Kidney epithelial cell (primary cell): Measurements from ENCODE around the gene ELF2. TPM values are rescaled to one million over a fixed set of nuclear protein-coding genes. Genes with fewer than 3 reads are reported as not detected.

Experiments
- DNase-seq: peaks from one replicate; pipeline ENCODE4 v3.0.0-alpha.2; 2010; ENCODE audit warnings: low read depth
- H3K27me3 ChIP-seq: 2 replicates; pipeline ENCODE4 v1.6.0; 2011; ENCODE audit warnings: low read length; ENCODE audit not compliant: control insufficient read depth, insufficient read depth
- H3K36me3 ChIP-seq: 2 replicates; pipeline ENCODE4 v1.5.1; 2011; ENCODE audit warnings: low read length; ENCODE audit not compliant: control insufficient read depth, insufficient read depth
- H3K4me3 ChIP-seq: 2 replicates; pipeline ENCODE4 v1.5.1; 2011; ENCODE audit warnings: low read depth, mild to moderate bottlenecking, control low read depth, low read length
- total RNA-seq: library from RNA; depleted of rRNA; stranded (reverse); fragments of >200 nt; gene quantifications from 2 replicates; pipeline ENCODE4 v1.2.3, GENCODE V29; 2015
- TF ChIP-seq, protein P1 (sequence below): IDR thresholded peaks from 2 replicates; pipeline ENCODE4 v1.5.1; 2011; ENCODE audit warnings: mild to moderate bottlenecking, moderate library complexity, low read length, control low read depth, inconsistent platforms; ENCODE audit not compliant: insufficient read depth, poor library complexity, severe bottlenecking

The ELF2 gene
- total RNA-seq, 1 donor from 2014 or later = 14.3 TPM

- Histone ChIP-seq H3K36me3 (no peaks in the 10 kb centered on the region), H3K27me3 (no peaks in the 10 kb centered on the region), H3K4me3 (peak overlapping the region; percentile 73)
- DNase-seq = peak; percentile 61
- TF ChIP-seq, protein P1, sequence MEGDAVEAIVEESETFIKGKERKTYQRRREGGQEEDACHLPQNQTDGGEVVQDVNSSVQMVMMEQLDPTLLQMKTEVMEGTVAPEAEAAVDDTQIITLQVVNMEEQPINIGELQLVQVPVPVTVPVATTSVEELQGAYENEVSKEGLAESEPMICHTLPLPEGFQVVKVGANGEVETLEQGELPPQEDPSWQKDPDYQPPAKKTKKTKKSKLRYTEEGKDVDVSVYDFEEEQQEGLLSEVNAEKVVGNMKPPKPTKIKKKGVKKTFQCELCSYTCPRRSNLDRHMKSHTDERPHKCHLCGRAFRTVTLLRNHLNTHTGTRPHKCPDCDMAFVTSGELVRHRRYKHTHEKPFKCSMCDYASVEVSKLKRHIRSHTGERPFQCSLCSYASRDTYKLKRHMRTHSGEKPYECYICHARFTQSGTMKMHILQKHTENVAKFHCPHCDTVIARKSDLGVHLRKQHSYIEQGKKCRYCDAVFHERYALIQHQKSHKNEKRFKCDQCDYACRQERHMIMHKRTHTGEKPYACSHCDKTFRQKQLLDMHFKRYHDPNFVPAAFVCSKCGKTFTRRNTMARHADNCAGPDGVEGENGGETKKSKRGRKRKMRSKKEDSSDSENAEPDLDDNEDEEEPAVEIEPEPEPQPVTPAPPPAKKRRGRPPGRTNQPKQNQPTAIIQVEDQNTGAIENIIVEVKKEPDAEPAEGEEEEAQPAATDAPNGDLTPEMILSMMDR = no peak
These were observed 1.0 kb upstream of the ELF2 start for GRCh38 chr4:139177869-139178619.

- H3K36me3 ChIP-seq = no peaks in the 10 kb centered on the region
- no peaks in the 10 kb centered on the region for H3K27me3 ChIP-seq
- no peak for DNase-seq
- peak overlapping the region; percentile 73 for H3K4me3 ChIP-seq
- TF ChIP-seq, protein P1 = no peak
These were observed 543 bp downstream of the ELF2 start for GRCh38 chr4:139176302-139177048.

GRCh38 chr4:139175646-139176301 lies 1.2 kb downstream of the ELF2 start:
- DNase-seq = no peak
- Histone ChIP-seq H3K4me3 (peak overlapping the region; percentile 73), H3K36me3 (no peaks in the 10 kb centered on the region), H3K27me3 (no peaks in the 10 kb centered on the region)
- TF ChIP-seq, protein P1 = no peak

DNA sequence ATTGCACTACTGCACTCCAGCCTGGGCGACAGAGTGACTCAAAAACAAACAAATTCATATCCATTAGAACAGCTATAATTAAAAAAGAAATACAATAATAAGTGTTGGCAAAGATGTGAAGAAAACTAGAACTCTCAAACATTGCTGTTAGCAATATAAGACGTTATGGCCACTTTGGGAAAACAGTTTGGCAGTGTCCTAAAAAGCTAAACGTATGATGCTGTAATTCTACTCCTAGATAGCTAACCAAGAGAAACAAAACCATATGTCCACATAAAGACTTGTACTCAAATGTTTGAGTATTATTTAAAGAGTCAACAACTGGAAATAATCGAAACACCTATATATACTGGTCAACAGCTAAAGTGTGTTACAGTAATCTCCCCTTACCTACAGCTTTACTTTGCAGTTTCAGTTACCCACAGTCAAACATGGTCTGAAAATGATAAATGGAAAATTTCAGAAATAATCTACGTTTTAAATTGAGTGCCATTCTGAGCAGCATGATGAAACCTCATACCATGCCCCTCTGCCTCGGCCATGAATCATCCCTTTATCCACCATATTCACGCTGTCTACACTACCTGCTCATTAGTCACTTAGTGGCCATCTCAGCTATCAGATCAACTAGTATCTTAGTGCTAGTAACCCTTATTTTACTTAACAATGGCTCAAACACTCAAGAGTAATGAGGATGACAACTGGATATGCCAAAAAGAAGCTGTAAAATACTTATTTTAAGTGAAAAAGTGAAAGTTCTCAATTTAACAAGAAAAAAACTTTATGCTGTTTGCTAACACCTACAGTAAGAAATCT lies 4.9 kb downstream of the ELF2 start:
- no peak for DNase-seq
- TF ChIP-seq, protein P1 = no peak
- Histone ChIP-seq H3K27me3 (no peaks in the 10 kb centered on the region), H3K36me3 (no peaks in the 10 kb centered on the region), H3K4me3 (no peak overlapping the region)

DNA sequence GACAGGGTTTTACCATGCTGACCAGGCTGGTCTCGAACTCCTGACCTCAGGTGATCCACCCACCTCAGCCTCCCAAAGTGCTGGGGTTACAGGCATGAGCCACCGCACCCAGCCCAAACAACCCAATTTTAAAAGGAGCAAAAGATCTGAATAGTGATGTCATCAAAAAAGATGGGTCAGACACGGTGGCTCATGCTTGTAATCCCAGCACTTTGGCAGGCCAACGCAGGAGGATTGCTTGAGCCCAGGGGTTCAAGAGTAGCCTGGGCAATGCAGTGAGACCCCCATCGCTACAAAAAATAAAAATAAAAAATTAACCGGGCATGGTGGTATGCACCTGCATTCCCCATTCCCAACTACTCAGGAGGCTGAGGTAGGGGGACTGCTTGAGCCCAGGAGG lies 6.1 kb downstream of the ELF2 start:
- no peak overlapping the region for H3K4me3 ChIP-seq
- no peak for DNase-seq
- TF ChIP-seq, protein P1 = no peak
- H3K36me3 ChIP-seq = no peaks in the 10 kb centered on the region
- no peaks in the 10 kb centered on the region for H3K27me3 ChIP-seq
